Ishikawa (cell line): Measurements from ENCODE around the gene ZNF222.
A peak's percentile ranks its signal among the peaks of the same experiment; 100 is the strongest.

ENCODE experiments used
- CEBPB ChIP-seq: IDR thresholded peaks from 2 replicates; pipeline ENCODE4 v1.6.1; 2012
- CREB1 ChIP-seq: IDR thresholded peaks from 2 replicates; pipeline ENCODE4 v1.6.1; 2012; ENCODE audit warnings: low read depth
- EGR1 ChIP-seq: IDR thresholded peaks from 2 replicates; pipeline ENCODE4 v1.6.1; 2012
- EP300 ChIP-seq: IDR thresholded peaks from 2 replicates; pipeline ENCODE4 v1.6.1; 2012; ENCODE audit warnings: borderline replicate concordance
- FOXM1 ChIP-seq: IDR thresholded peaks from 2 replicates; pipeline ENCODE4 v1.6.1; 2012; ENCODE audit warnings: low read depth, borderline replicate concordance
- NFIC ChIP-seq: IDR thresholded peaks from 2 replicates; pipeline ENCODE4 v1.6.1; 2012
- RAD21 ChIP-seq: IDR thresholded peaks from 2 replicates; pipeline ENCODE4 v1.6.1; 2012; ENCODE audit warnings: low read depth
- TAF1 ChIP-seq: IDR thresholded peaks from 2 replicates; pipeline ENCODE4 v1.6.1; 2012; ENCODE audit warnings: low read depth, mild to moderate bottlenecking
- TCF12 ChIP-seq: IDR thresholded peaks from 2 replicates; pipeline ENCODE4 v1.6.1; 2012; ENCODE audit warnings: low read depth
- TEAD4 ChIP-seq: IDR thresholded peaks from 2 replicates; pipeline ENCODE4 v1.6.1; 2012
- YY1 ChIP-seq: IDR thresholded peaks from 2 replicates; pipeline ENCODE4 v1.6.1; 2012; ENCODE audit warnings: low read depth
- ZBTB7A ChIP-seq: IDR thresholded peaks from 2 replicates; pipeline ENCODE4 v1.6.1; 2012; ENCODE audit warnings: low read depth
- TF ChIP-seq, protein P1 (sequence below): IDR thresholded peaks from 2 replicates; pipeline ENCODE4 v1.6.1; 2012; ENCODE audit warnings: low read depth, mild to moderate bottlenecking
- TF ChIP-seq, protein P2 (sequence below): IDR thresholded peaks from 2 replicates; pipeline ENCODE4 v1.6.1; 2012
- TF ChIP-seq, protein P3 (sequence below): IDR thresholded peaks from 2 replicates; pipeline ENCODE4 v1.6.1; 2012

Gene ZNF222

DNA sequence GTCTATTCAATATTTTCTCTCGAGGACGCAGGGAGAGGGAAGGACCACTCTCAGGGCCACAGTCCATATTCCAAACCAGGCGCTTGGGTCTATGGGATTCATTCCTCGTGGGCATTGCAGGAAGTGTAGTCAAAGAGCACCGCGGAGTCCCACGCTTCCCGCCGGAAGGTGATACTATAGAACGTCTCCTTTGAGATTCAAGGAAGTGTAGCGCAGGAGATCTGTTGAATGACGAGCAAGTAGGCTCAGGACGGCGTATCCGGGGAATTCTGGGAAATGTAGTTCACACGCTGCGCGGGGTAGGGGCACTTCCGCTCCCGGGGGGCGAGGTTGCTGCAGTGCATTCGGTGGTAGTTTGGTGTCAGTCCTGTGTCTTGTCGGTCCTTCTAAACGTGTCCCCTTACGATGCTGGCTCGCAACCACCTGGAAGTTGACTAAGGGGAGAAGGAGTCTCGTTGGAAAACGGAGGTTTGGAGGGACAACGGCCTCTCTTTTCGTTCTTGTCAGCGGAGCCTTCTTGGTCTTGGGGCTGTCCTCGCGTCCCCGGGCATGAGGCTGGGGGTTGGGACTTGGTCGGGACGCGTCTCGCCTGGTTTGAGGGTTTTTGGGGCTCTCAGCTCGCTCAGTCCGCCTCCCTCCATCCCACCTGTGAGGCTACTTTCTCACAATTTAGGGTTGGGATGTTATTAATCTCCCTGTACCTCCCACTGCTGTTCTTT is 46.8 kb downstream of the ZNF222 start, which contains the start of gene ZNF284:
Gene ZNF284, plus strand, starts transcription at position 336 of the 719 bp plus-strand sequence. CDS start 4,231 bp downstream, outside the sequence.
- TF ChIP-seq TAF1: peak; percentile 40; the same call in 1 of the 2 replicates
- TF ChIP-seq CREB1: peak; percentile 69
- TF ChIP-seq EGR1: no peak
- TF ChIP-seq, protein P1, sequence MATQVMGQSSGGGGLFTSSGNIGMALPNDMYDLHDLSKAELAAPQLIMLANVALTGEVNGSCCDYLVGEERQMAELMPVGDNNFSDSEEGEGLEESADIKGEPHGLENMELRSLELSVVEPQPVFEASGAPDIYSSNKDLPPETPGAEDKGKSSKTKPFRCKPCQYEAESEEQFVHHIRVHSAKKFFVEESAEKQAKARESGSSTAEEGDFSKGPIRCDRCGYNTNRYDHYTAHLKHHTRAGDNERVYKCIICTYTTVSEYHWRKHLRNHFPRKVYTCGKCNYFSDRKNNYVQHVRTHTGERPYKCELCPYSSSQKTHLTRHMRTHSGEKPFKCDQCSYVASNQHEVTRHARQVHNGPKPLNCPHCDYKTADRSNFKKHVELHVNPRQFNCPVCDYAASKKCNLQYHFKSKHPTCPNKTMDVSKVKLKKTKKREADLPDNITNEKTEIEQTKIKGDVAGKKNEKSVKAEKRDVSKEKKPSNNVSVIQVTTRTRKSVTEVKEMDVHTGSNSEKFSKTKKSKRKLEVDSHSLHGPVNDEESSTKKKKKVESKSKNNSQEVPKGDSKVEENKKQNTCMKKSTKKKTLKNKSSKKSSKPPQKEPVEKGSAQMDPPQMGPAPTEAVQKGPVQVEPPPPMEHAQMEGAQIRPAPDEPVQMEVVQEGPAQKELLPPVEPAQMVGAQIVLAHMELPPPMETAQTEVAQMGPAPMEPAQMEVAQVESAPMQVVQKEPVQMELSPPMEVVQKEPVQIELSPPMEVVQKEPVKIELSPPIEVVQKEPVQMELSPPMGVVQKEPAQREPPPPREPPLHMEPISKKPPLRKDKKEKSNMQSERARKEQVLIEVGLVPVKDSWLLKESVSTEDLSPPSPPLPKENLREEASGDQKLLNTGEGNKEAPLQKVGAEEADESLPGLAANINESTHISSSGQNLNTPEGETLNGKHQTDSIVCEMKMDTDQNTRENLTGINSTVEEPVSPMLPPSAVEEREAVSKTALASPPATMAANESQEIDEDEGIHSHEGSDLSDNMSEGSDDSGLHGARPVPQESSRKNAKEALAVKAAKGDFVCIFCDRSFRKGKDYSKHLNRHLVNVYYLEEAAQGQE: no peak
- no peak for TF ChIP-seq EP300
- TF ChIP-seq NFIC: no peak
- TF ChIP-seq TEAD4: no peak
- TF ChIP-seq TCF12: no peak; the same call in 1 of the 2 replicates
- TF ChIP-seq CEBPB: no peak
- TF ChIP-seq, protein P2, sequence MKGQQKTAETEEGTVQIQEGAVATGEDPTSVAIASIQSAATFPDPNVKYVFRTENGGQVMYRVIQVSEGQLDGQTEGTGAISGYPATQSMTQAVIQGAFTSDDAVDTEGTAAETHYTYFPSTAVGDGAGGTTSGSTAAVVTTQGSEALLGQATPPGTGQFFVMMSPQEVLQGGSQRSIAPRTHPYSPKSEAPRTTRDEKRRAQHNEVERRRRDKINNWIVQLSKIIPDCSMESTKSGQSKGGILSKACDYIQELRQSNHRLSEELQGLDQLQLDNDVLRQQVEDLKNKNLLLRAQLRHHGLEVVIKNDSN: no peak
- no peak for TF ChIP-seq FOXM1
- peak; percentile 7; the same call in 1 of the 2 replicates for TF ChIP-seq RAD21
- TF ChIP-seq ZBTB7A: 0 out of 2 replicates have a peak, but pooled peaks have one; percentile 79
- TF ChIP-seq, protein P3, sequence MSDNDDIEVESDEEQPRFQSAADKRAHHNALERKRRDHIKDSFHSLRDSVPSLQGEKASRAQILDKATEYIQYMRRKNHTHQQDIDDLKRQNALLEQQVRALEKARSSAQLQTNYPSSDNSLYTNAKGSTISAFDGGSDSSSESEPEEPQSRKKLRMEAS: peak; percentile 68
- 0 out of 2 replicates have a peak, but pooled peaks have one; percentile 13 for TF ChIP-seq YY1

DNA sequence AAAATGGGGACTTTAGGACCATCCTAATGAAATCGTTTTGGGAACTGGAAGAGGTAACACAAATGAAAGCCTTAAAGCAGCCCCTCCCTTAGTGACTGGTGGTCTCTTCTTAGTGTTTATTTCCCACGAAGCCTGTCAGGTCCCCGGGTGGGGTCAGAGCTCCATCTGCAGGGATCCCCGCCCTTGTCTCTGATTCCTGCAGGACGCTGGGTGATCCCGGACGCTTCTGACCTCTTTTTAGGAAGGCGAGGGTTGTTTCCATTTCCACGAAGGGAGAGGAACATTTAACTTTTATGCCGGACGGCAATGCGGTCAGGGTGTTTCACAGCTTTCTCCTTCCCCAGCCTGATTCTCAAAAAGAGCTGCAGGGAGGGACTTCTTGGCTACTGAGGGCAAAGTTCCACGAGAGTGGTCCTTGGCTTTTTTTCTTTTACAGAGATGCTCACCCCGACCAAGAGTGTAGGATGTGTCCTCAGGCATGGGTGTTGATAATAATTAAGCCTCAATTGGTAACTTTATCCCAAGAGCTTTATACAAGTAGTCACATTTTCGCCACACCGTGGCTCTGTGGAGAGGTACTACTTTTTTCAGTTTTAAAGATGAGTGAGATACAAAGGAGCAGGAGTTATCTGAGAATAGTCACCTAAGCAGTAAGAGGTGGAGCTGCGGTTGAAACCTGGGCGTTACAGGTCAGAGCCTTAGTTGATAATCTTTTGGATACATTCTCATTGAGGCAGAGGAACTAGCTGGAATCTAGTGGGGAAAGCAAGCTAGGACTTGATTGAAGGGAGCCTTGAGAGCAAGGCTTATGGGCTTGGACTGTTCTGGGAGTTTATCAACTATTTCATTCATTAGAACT is 47.6 kb downstream of the ZNF222 start:
- TF ChIP-seq CREB1: no peak
- no peak for TF ChIP-seq NFIC
- TF ChIP-seq TAF1: no peak
- TF ChIP-seq CEBPB: no peak

DNA sequence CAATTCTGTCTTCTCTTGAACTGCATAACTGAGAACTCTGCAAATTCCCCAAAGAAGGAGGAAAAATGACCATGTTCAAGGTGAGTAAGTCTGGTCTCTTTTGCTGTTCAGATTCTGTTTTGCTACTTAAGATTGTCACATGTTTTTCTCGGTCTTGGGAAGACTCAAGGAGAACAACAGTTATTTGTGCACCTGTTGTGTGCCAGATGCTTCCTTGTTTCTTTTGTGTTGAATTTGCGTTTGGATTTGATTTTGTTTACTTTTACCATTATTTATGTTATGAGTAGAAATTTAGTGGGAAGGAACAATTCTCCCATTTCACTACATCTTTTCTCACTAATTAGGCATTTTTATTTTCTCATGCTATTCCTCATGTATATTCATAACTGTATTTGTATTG is 51.1 kb downstream of the ZNF222 start:
- no peak for TF ChIP-seq CEBPB
